ENCODE results near the gene UNC80. TPM values are rescaled to one million over a fixed set of nuclear protein-coding genes. Genes with fewer than 3 reads are reported as not detected.

The UNC80 gene
- total RNA-seq, 1 experiment from 2014 or later, result not detected

GRCh38 chr2:209767316-209767715 lies 4.3 kb upstream of the UNC80 start:
- no TSS peak for BruUV-seq (replicated peaks)
- ChIA-PET CTCF (no interaction called here), POLR2A (ENCODE audit: unreplicated experiment) (no interaction called here)
- Histone ChIP-seq H3K27me3 (ENCODE audit: low read length) (peaks cover 4% of the 10 kb centered on the region; the same call in 1 of the 2 replicates), H3K4me3 (ENCODE audit: low read length) (no peak overlapping the region), H3K4me1 (ENCODE audit: insufficient read depth, low read length) (no peaks in the 10 kb centered on the region), H3K9ac (ENCODE audit: low read length) (no peak overlapping the region), H3K79me2 (ENCODE audit: low read length) (no peaks in the 10 kb centered on the region), H3K36me3 (ENCODE audit: low read depth, low read length) (no peaks in the 10 kb centered on the region), H3K9me3 (ENCODE audit: low read length) (no peaks in the 10 kb centered on the region), H4K20me1 (ENCODE audit: low read length) (no peaks in the 10 kb centered on the region), H2AFZ (ENCODE audit: low read length) (no peak overlapping the region), H3K27ac (ENCODE audit: low read length) (no peak overlapping the region), H3K4me2 (ENCODE audit: low read length) (no peak overlapping the region), H3F3A (ENCODE audit: low read length, unreplicated experiment) (no peaks in the 10 kb centered on the region), H3K9me2 (replicated peaks; ENCODE audit: low read length) (no peaks in the 10 kb centered on the region)
- intact Hi-C loops (cut with micrococcal nuclease), result no loop called here
- ATAC-seq (no peak), DNase-seq (no peak)
- TF ChIP-seq EZH2phosphoT487 (IDR thresholded peaks at IDR 0.05; ENCODE audit: borderline replicate concordance, low read length), result no peak
- no peak for TF ChIP-seq EZH2 (IDR thresholded peaks at IDR 0.05; ENCODE audit: low read length, unreplicated experiment)
- no peak for TF ChIP-seq CTCF (conservative IDR thresholded peaks at IDR 0.05; ENCODE audit: low read depth, low read length)

GRCh38 chr2:209768557-209768956 lies 3.1 kb upstream of the UNC80 start:
- no peak for DNase-seq
- ChIA-PET CTCF (no interaction called here), POLR2A (ENCODE audit: unreplicated experiment) (no interaction called here)
- H3F3A ChIP-seq (ENCODE audit: low read length, unreplicated experiment), result no peaks in the 10 kb centered on the region
- no peaks in the 10 kb centered on the region for H3K36me3 ChIP-seq (ENCODE audit: low read depth, low read length)
- H2AFZ ChIP-seq (ENCODE audit: low read length), result no peak overlapping the region
- H3K9ac ChIP-seq (ENCODE audit: low read length), result no peak overlapping the region
- H3K9me3 ChIP-seq (ENCODE audit: low read length), result no peaks in the 10 kb centered on the region
- ATAC-seq, result no peak
- H3K4me1 ChIP-seq (ENCODE audit: insufficient read depth, low read length), result no peaks in the 10 kb centered on the region
- no peak overlapping the region for H3K27ac ChIP-seq (ENCODE audit: low read length)
- no peaks in the 10 kb centered on the region for H3K9me2 ChIP-seq (replicated peaks; ENCODE audit: low read length)
- no peak overlapping the region for H3K4me2 ChIP-seq (ENCODE audit: low read length)
- H3K79me2 ChIP-seq (ENCODE audit: low read length), result no peaks in the 10 kb centered on the region
- intact Hi-C loops (cut with micrococcal nuclease), result no loop called here
- H3K27me3 ChIP-seq (ENCODE audit: low read length), result peaks cover 13% of the 10 kb centered on the region
- no peak overlapping the region for H3K4me3 ChIP-seq (ENCODE audit: low read length)
- no TSS peak for BruUV-seq (replicated peaks)
- TF ChIP-seq EZH2phosphoT487 (IDR thresholded peaks at IDR 0.05; ENCODE audit: borderline replicate concordance, low read length), result no peak
- TF ChIP-seq CTCF (conservative IDR thresholded peaks at IDR 0.05; ENCODE audit: low read depth, low read length), result no peak
- no peak for TF ChIP-seq EZH2 (IDR thresholded peaks at IDR 0.05; ENCODE audit: low read length, unreplicated experiment)
- no peaks in the 10 kb centered on the region for H4K20me1 ChIP-seq (ENCODE audit: low read length)

- Histone ChIP-seq H3K9me3 (ENCODE audit: low read length) (no peaks in the 10 kb centered on the region), H3K79me2 (ENCODE audit: low read length) (no peaks in the 10 kb centered on the region), H3K27me3 (ENCODE audit: low read length) (peaks cover 19% of the 10 kb centered on the region), H3K4me1 (ENCODE audit: insufficient read depth, low read length) (no peaks in the 10 kb centered on the region), H2AFZ (ENCODE audit: low read length) (no peak overlapping the region), H3K27ac (ENCODE audit: low read length) (no peak overlapping the region), H3K4me2 (ENCODE audit: low read length) (no peak overlapping the region), H3K36me3 (ENCODE audit: low read depth, low read length) (no peaks in the 10 kb centered on the region), H3F3A (ENCODE audit: low read length, unreplicated experiment) (no peaks in the 10 kb centered on the region), H3K9me2 (replicated peaks; ENCODE audit: low read length) (no peaks in the 10 kb centered on the region), H3K4me3 (ENCODE audit: low read length) (no peak overlapping the region), H4K20me1 (ENCODE audit: low read length) (no peaks in the 10 kb centered on the region), H3K9ac (ENCODE audit: low read length) (no peak overlapping the region)
- intact Hi-C loops (cut with micrococcal nuclease), result no loop called here
- no peak for DNase-seq
- ChIA-PET CTCF (no interaction called here), POLR2A (ENCODE audit: unreplicated experiment) (no interaction called here)
- TF ChIP-seq EZH2phosphoT487 (IDR thresholded peaks at IDR 0.05; ENCODE audit: borderline replicate concordance, low read length), result no peak
- TF ChIP-seq CTCF (conservative IDR thresholded peaks at IDR 0.05; ENCODE audit: low read depth, low read length), result no peak
- TF ChIP-seq EZH2 (IDR thresholded peaks at IDR 0.05; ENCODE audit: low read length, unreplicated experiment), result no peak
- no peak for ATAC-seq
- no TSS peak for BruUV-seq (replicated peaks)
Observed at GRCh38 chr2:209772290-209772685, 656 bp downstream of the UNC80 start.
